Neural progenitor cell (in vitro differentiated cells): Measurements from ENCODE around the gene SLX4.

Source experiments
- CTCF ChIP-seq: fragments of 200-600 bp; sonication (generic); IDR thresholded peaks from 2 replicates; pipeline ENCODE4 v1.5.1; 2017; ENCODE audit warnings: antibody characterized with exemption, mild to moderate bottlenecking
- EZH2 ChIP-seq: fragments of 200-600 bp; sonication (generic); IDR thresholded peaks from 2 replicates; pipeline ENCODE4 v1.6.1; 2017; ENCODE audit warnings: antibody characterized with exemption, mild to moderate bottlenecking, moderate library complexity

DNA sequence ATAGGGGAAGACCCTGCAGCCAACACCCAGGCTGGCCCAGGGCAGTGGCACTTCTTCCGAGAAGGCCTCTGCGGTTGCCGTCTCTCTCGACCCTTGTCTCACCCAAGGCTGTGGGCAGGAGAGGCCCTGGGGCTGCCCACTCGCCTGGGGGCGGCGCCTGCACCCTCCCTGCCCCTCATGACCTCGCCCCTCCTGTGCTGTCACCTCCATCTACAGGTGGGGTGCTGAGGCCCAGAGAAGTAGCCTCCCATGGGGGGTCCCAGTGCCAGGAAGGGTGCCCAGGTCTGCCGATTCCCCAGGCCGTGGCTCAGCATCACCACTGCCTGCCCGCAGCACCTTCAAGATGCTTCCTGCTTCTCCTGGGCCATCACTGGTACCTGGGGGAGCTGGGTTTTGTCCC, 35.2 kb downstream of the SLX4 start:
- TF ChIP-seq CTCF = no peak
- TF ChIP-seq EZH2 = no peak
